Esophagus squamous epithelium (tissue), 5 donors: Measurements from ENCODE around the gene PRMT2. TPM values are rescaled to one million over a fixed set of nuclear protein-coding genes. Genes with fewer than 3 reads are reported as not detected.

Experiments
- DNase-seq: peaks from one replicate; lab custom pipeline; 2025; lab: John Stamatoyannopoulos, UW
- H3K27ac ChIP-seq, 4 donors: fragments of 200-600 bp; sonication (generic); one replicate each; pipeline ENCODE4 v1.5.1; 2016 to 2019; ENCODE audit warnings: mild to moderate bottlenecking in 1 of 4
- H3K27me3 ChIP-seq, 4 donors: fragments of 200-600 bp; sonication (generic); 1 replicate in 3 of 4; 2 replicates in 1 of 4; pipeline versions ENCODE4 v1.5.1 to v1.6.0; 2017 to 2021; ENCODE audit warnings: antibody characterized with exemption in 1 of 4
- H3K36me3 ChIP-seq, 3 donors: fragments of 200-600 bp; sonication (generic); one replicate each; pipeline ENCODE4 v1.5.1; 2016 to 2019
- H3K4me1 ChIP-seq, 3 donors: fragments of 200-600 bp; sonication (generic); one replicate each; pipeline ENCODE4 v1.5.1; 2017 to 2019
- H3K4me3 ChIP-seq, 4 donors: fragments of 200-600 bp; sonication (generic); 1 replicate in 3 of 4; 2 replicates in 1 of 4; pipeline ENCODE4 v1.5.1; 2016 to 2019; ENCODE audit warnings: mild to moderate bottlenecking in 2 of 4, moderate library complexity in 1 of 4
- H3K9me3 ChIP-seq, 3 donors: fragments of 200-600 bp; sonication (generic); one replicate each; pipeline ENCODE4 v1.5.1; 2016 to 2019
- CTCF ChIP-seq, 6 experiments: fragments of 450-650 bp in 4 of 6; fragments of 200-600 bp in 2 of 6; sonication (generic) in 2 of 6; IDR thresholded peaks; one replicate each; pipeline ENCODE4 v1.5.1; 2016 to 2019; ENCODE audit warnings: antibody characterized with exemption in 6 of 6, mild to moderate bottlenecking in 4 of 6, moderate library complexity in 4 of 6
- POLR2A ChIP-seq, 4 donors: fragments of 450-650 bp; IDR thresholded peaks; one replicate each; pipeline ENCODE4 v1.6.1; 2017; ENCODE audit warnings: antibody characterized with exemption in 4 of 4, mild to moderate bottlenecking in 4 of 4, moderate library complexity in 3 of 4
- WGBS, 2 donors: methylation state at CpG; one replicate each; pipeline ENCODE4 v1.1.5; 2018; 5-methylcytosine and 5-hydroxymethylcytosine counted together
- intact Hi-C: fragments of 100-400 bp; cut with DNase I; formaldehyde crosslinking; loops from one replicate; pipeline ENCODE4 v1.15.0; 2022
- total RNA-seq, 4 donors: library from RNA; depleted of rRNA; stranded (reverse); fragments of >200 nt; gene quantifications; one replicate each; pipeline ENCODE4 v1.1.0, GENCODE V29; 2016
- donor health status: DM: yes; HTN: yes; CAD: no.

Gene PRMT2
- total RNA-seq, 4 donors from 2014 or later = 72.3 to 125 (median 101) TPM

- Histone ChIP-seq H3K27me3 (peaks cover 0 to 25% (median 0%) of the 10 kb centered on the region in 4 donors), H3K9me3 (no peaks in the 10 kb centered on the region), H3K4me3 (no peak overlapping the region), H3K4me1 (no peaks in the 10 kb centered on the region), H3K27ac (no peak overlapping the region), H3K36me3 (no peaks in the 10 kb centered on the region)
- no peak for TF ChIP-seq CTCF (IDR thresholded peaks at IDR 0.05)
- no peak for TF ChIP-seq POLR2A (IDR thresholded peaks at IDR 0.05)
- no peak for DNase-seq
- intact Hi-C loops = no loop called here
- WGBS, 2 donors = 92 to 100% methylated on average over 1 of the region's 1 CpG
These were observed 18.8 kb upstream of the PRMT2 start for GRCh38 chr21:46616656-46617055.

- DNase-seq = no peak
- Histone ChIP-seq H3K4me1 (no peaks in the 10 kb centered on the region), H3K4me3 (no peak overlapping the region), H3K27ac (no peak overlapping the region), H3K27me3 (peaks cover 0 to 25% (median 0%) of the 10 kb centered on the region in 4 donors), H3K36me3 (no peaks in the 10 kb centered on the region), H3K9me3 (no peaks in the 10 kb centered on the region)
- TF ChIP-seq CTCF (IDR thresholded peaks at IDR 0.05) (no peak), POLR2A (IDR thresholded peaks at IDR 0.05) (no peak)
- 74 to 77% methylated on average over 6 of the region's 6 CpGs for WGBS, 2 donors
- intact Hi-C loops = no loop called here
These were observed 18.0 kb upstream of the PRMT2 start for GRCh38 chr21:46617267-46618051.

GRCh38 chr21:46618738-46619379 lies 16.6 kb upstream of the PRMT2 start:
- Histone ChIP-seq H3K27me3 (peaks cover 0 to 25% (median 0%) of the 10 kb centered on the region in 4 donors), H3K27ac (no peak overlapping the region), H3K4me3 (no peak overlapping the region), H3K36me3 (no peaks in the 10 kb centered on the region), H3K4me1 (no peaks in the 10 kb centered on the region), H3K9me3 (no peaks in the 10 kb centered on the region)
- WGBS, 2 donors = 81 to 90% methylated on average over 5 of the region's 5 CpGs
- intact Hi-C loops = no loop called here
- TF ChIP-seq POLR2A (IDR thresholded peaks at IDR 0.05) (no peak), CTCF (IDR thresholded peaks at IDR 0.05) (no peak)
- no peak for DNase-seq

GRCh38 chr21:46619846-46620245 lies 15.6 kb upstream of the PRMT2 start:
- Histone ChIP-seq H3K4me3 (no peak overlapping the region), H3K4me1 (no peaks in the 10 kb centered on the region), H3K27me3 (peaks cover 0 to 25% (median 0%) of the 10 kb centered on the region in 4 donors), H3K36me3 (no peaks in the 10 kb centered on the region), H3K27ac (no peak overlapping the region), H3K9me3 (no peaks in the 10 kb centered on the region)
- DNase-seq = no peak
- WGBS, 2 donors = 80 to 100% methylated on average over 1 to 2 of the region's 2 CpGs
- TF ChIP-seq CTCF (IDR thresholded peaks at IDR 0.05) (no peak), POLR2A (IDR thresholded peaks at IDR 0.05) (no peak)
- intact Hi-C loops = no loop called here

GRCh38 chr21:46620846-46621245 lies 14.6 kb upstream of the PRMT2 start:
- Histone ChIP-seq H3K9me3 (peaks cover 0 to 9% (median 6%) of the 10 kb centered on the region in 3 donors), H3K4me3 (no peak overlapping the region), H3K27me3 (peaks cover 0 to 23% (median 0%) of the 10 kb centered on the region in 4 donors), H3K36me3 (no peaks in the 10 kb centered on the region), H3K4me1 (no peaks in the 10 kb centered on the region), H3K27ac (no peak overlapping the region)
- intact Hi-C loops = no loop called here
- 89 to 90% methylated on average over 6 of the region's 7 CpGs for WGBS, 2 donors
- TF ChIP-seq POLR2A (IDR thresholded peaks at IDR 0.05) (no peak), CTCF (IDR thresholded peaks at IDR 0.05) (no peak)
- no peak for DNase-seq
